K562 (cell line): ENCODE measurements around the gene MTHFS. TPM values are rescaled to one million over a fixed set of nuclear protein-coding genes. Genes with fewer than 3 reads are reported as not detected.

ENCODE experiments used
- CSDE1 ChIP-seq, 2 experiments: fragments of 450-650 bp; IDR thresholded peaks; 2 replicates each; pipeline ENCODE4 v1.6.1; 2016; ENCODE audit warnings: mild to moderate bottlenecking in 1 of 2
- FOXP4 ChIP-seq: sonication (generic); formaldehyde crosslinking; IDR thresholded peaks from 2 replicates; pipeline ENCODE4 v1.8.0; 2022; ENCODE audit warnings: mild to moderate bottlenecking, missing genetic modification reagents, borderline replicate concordance
- GATAD2A ChIP-seq: fragments of 450-650 bp; IDR thresholded peaks from 2 replicates; pipeline ENCODE4 v1.6.1; 2017
- KDM1A ChIP-seq, 2 experiments: fragments of 450-650 bp; IDR thresholded peaks; 2 replicates each; pipeline ENCODE4 v1.6.1; 2016; ENCODE audit warnings: mild to moderate bottlenecking in 2 of 2
- KDM2B ChIP-seq: fragments of 250-450 bp; sonication (Bioruptor Pico); IDR thresholded peaks from 2 replicates; pipeline ENCODE4 v1.8.0; 2021; ENCODE audit warnings: mild to moderate bottlenecking, moderate library complexity
- KLF16 ChIP-seq: IDR thresholded peaks from 2 replicates; pipeline ENCODE4 v1.6.1; 2016; ENCODE audit warnings: antibody characterized with exemption
- KLF6 ChIP-seq: fragments of 250-450 bp; sonication (Bioruptor Pico); IDR thresholded peaks from 2 replicates; pipeline ENCODE4 v1.4.0; 2020; ENCODE audit warnings: mild to moderate bottlenecking, moderate library complexity, borderline replicate concordance
- MLLT1 ChIP-seq, 2 experiments: fragments of 450-650 bp; IDR thresholded peaks; 2 replicates each; pipeline ENCODE4 v1.6.1; 2016
- NEUROD1 ChIP-seq: fragments of 150-350 bp; IDR thresholded peaks from 2 replicates; pipeline ENCODE4 v1.6.1; 2014; ENCODE audit warnings: borderline replicate concordance, low read length, low read depth; ENCODE audit not compliant: partially characterized antibody
- NFIC ChIP-seq: fragments of 450-650 bp; IDR thresholded peaks from 2 replicates; pipeline ENCODE4 v1.6.1; 2017; ENCODE audit warnings: mild to moderate bottlenecking, inconsistent platforms
- PCBP1 ChIP-seq: fragments of 200-400 bp; formaldehyde crosslinking; IDR thresholded peaks from 2 replicates; pipeline ENCODE4 v1.6.1; 2018; ENCODE audit warnings: mild to moderate bottlenecking, low read depth, low read length; ENCODE audit not compliant: poor library complexity, severe bottlenecking
- POLR2AphosphoS2 ChIP-seq: IDR thresholded peaks from 2 replicates; pipeline ENCODE4 v1.6.1; 2012; ENCODE audit warnings: low read length, improper control_type of control experiment
- TCF15 ChIP-seq: fragments of 250-450 bp; sonication (Bioruptor Pico); IDR thresholded peaks from 2 replicates; pipeline ENCODE4 v1.8.0; 2022; ENCODE audit warnings: moderate library complexity, mild to moderate bottlenecking, inconsistent platforms
- ZBTB43 ChIP-seq: sonication (generic); formaldehyde crosslinking; IDR thresholded peaks from 2 replicates; pipeline ENCODE4 v1.8.0; 2023; ENCODE audit warnings: mild to moderate bottlenecking, missing genetic modification reagents
- ZBTB49 ChIP-seq: sonication (generic); formaldehyde crosslinking; IDR thresholded peaks from 2 replicates; pipeline ENCODE4 v1.8.0; 2022; ENCODE audit warnings: missing genetic modification reagents, mild to moderate bottlenecking, borderline replicate concordance
- ZKSCAN8 ChIP-seq: fragments of 200-800 bp; sonication (Bioruptor generic); IDR thresholded peaks from 2 replicates; pipeline ENCODE4 v1.6.1; 2016; ENCODE audit warnings: missing genetic modification characterization, missing compliant biosample characterization
- ZNF436 ChIP-seq: fragments of 250-450, 450-650 bp; sonication (Bioruptor Pico); formaldehyde crosslinking; IDR thresholded peaks from 2 replicates; pipeline ENCODE4 v1.7.0; 2020; ENCODE audit warnings: mild to moderate bottlenecking
- ZNF639 ChIP-seq, 2 experiments: fragments of 200-800 bp in 1 of 2; sonication (Bioruptor generic) in 1 of 2; sonication (generic) in 1 of 2; formaldehyde crosslinking in 1 of 2; IDR thresholded peaks in 1 of 2; conservative IDR thresholded peaks in 1 of 2; 2 replicates each; pipeline versions ENCODE4 v1.5.0 to v1.6.1; 2016 to 2020; ENCODE audit warnings: missing compliant biosample characterization in 1 of 2, missing genetic modification characterization in 1 of 2, missing genetic modification reagents in 1 of 2
- ZNF785 ChIP-seq: fragments of 250-450 bp; sonication (Bioruptor Pico); IDR thresholded peaks from 2 replicates; pipeline ENCODE4 v1.4.0; 2020; ENCODE audit warnings: mild to moderate bottlenecking
- polyA plus RNA-seq, 8 experiments: library from polyadenylated mRNA; depleted of rRNA in 4 of 8; stranded (reverse) in 5 of 8; unstranded in 3 of 8; fragments of >200 nt; fragmentation: Nextera tagmentation in 2 of 8; fragmentation: Illumina TruSeq in 1 of 8; extraction: Ambion mirVana in 2 of 8; extraction: Trizol in 1 of 8; gene quantifications; 2 replicates each; pipeline versions ENCODE4 v1.2.1 to v1.2.3, GENCODE V29; 2011 to 2014; ENCODE audit warnings: inconsistent platforms in 1 of 8, missing spikeins in 1 of 8
- total RNA-seq, 7 experiments: library from RNA; depleted of rRNA in 6 of 7; stranded (reverse); fragments of >200 nt in 6 of 7; fragmentation: Illumina TruSeq in 2 of 7; extraction: Trizol in 2 of 7; gene quantifications; 2 replicates each; pipeline versions ENCODE4 v1.2.1 to v1.2.3, GENCODE V29; 2011 to 2021; ENCODE audit warnings: low replicate concordance in 1 of 7

MTHFS gene
- total and polyA plus RNA-seq, 9 of the 15 experiments (the other 6 are each of a cell fraction or from before 2014, with no cell fraction given), result 17.8 to 79.3 (median 41.7) TPM

- TF ChIP-seq FOXP4 (CRISPR knock-in tag), result no peak
- no peak for TF ChIP-seq GATAD2A
- TF ChIP-seq NFIC, result no peak
- no peak for TF ChIP-seq KDM2B (CRISPR knock-in tag)
- no peak for TF ChIP-seq MLLT1 (IDR thresholded peaks at IDR 0.05)
- peak; percentile 24; the same call in 1 of the 2 replicates for TF ChIP-seq POLR2AphosphoS2
- no peak for TF ChIP-seq KLF6
- TF ChIP-seq KLF16, result no peak
- no peak for TF ChIP-seq ZNF436 (CRISPR knock-in tag)
- no peak for TF ChIP-seq NEUROD1
- no peak for TF ChIP-seq KDM1A (IDR thresholded peaks at IDR 0.05)
- TF ChIP-seq ZKSCAN8, result no peak
- no peak for TF ChIP-seq TCF15 (CRISPR knock-in tag)
- TF ChIP-seq ZNF639 (CRISPR knock-in tag; conservative IDR thresholded peaks at IDR 0.05 in 1 of 2, IDR thresholded peaks at IDR 0.05 in 1 of 2), result peak in 1 of 2 experiments; percentile 73; a peak in 1 of 4 replicates
- no peak for TF ChIP-seq PCBP1
- no peak for TF ChIP-seq ZBTB49 (CRISPR knock-in tag)
- TF ChIP-seq ZNF785 (CRISPR knock-in tag), result no peak
- TF ChIP-seq ZBTB43, result no peak
- no peak for TF ChIP-seq CSDE1 (IDR thresholded peaks at IDR 0.05)
Measured at GRCh38 chr15:79923515-79924169, 26.8 kb upstream of the MTHFS start (continued).
